Panc1 (cell line): ENCODE measurements around the gene ENOPH1. TPM values are rescaled to one million over a fixed set of nuclear protein-coding genes. Genes with fewer than 3 reads are reported as not detected.

Source experiments
- ATAC-seq: fragments of 200-7000 bp; cut with Tn5 transposase; 2 replicates; pipeline ENCODE4 v1.9.1; 2020; ENCODE audit warnings: mild to moderate bottlenecking, moderate library complexity
- BruUV-seq: library from RNA; stranded (reverse); fragments of 400-500 nt; replicated peaks from 2 replicates; lab custom pipeline; 2021; lab: Mats Ljungman, UMichigan
- CTCF ChIA-PET: fragments of 300-600 bp; sonication (Branson Sonifier 250); formaldehyde crosslinking; loops from one replicate; lab custom pipeline; 2022; ENCODE audit warnings: antibody characterized with exemption; lab: Charles Lee
- POLR2A ChIA-PET: fragments of 300-600 bp; sonication (Branson Sonifier 250); formaldehyde crosslinking; loops from one replicate; lab custom pipeline; 2022; ENCODE audit warnings: antibody characterized with exemption; lab: Charles Lee
- DNase-seq: peaks from one replicate; pipeline ENCODE4 v3.0.0-alpha.2; 2010; ENCODE audit warnings: low read depth, low spot score
- H3K27ac ChIP-seq: 2 replicates; pipeline ENCODE4 v1.5.1; 2011; ENCODE audit warnings: mild to moderate bottlenecking, low read length, inconsistent platforms
- H3K27me3 ChIP-seq: fragments of 200-500 bp; sonication (Bioruptor generic); 2 replicates; pipeline ENCODE4 v1.6.0; 2014; ENCODE audit warnings: low read length, inconsistent platforms; ENCODE audit not compliant: control insufficient read depth, insufficient read depth
- H3K36me3 ChIP-seq: fragments of 200-500 bp; sonication (Bioruptor generic); 2 replicates; pipeline ENCODE4 v1.5.1; 2014; ENCODE audit warnings: inconsistent platforms, mild to moderate bottlenecking, low read length, moderate library complexity; ENCODE audit not compliant: control insufficient read depth, insufficient read depth
- H3K4me1 ChIP-seq: 2 replicates; pipeline ENCODE4 v1.5.1; 2011; ENCODE audit warnings: inconsistent platforms, mild to moderate bottlenecking, low read length, moderate library complexity; ENCODE audit not compliant: control insufficient read depth, insufficient read depth
- H3K4me3 ChIP-seq, 2 experiments: 2 replicates each; pipeline ENCODE4 v1.5.1; 2011 to 2012; ENCODE audit warnings: low read depth in 2 of 2, low read length in 2 of 2, mild to moderate bottlenecking in 2 of 2, inconsistent platforms in 1 of 2, moderate library complexity in 1 of 2
- H3K9me3 ChIP-seq: fragments of 200-500 bp; sonication (Bioruptor generic); 2 replicates; pipeline ENCODE4 v1.5.1; 2014; ENCODE audit warnings: low read depth, mild to moderate bottlenecking, inconsistent platforms, low read length, moderate library complexity; ENCODE audit not compliant: control insufficient read depth, insufficient read depth
- CTCF ChIP-seq: fragments of 450-650 bp; IDR thresholded peaks from 2 replicates; pipeline ENCODE4 v1.5.1; 2017; ENCODE audit warnings: mild to moderate bottlenecking
- POLR2AphosphoS5 ChIP-seq: IDR thresholded peaks from 2 replicates; pipeline ENCODE4 v1.6.1; 2012; ENCODE audit warnings: mild to moderate bottlenecking, low read depth, low read length, moderate library complexity
- REST ChIP-seq, 2 experiments: IDR thresholded peaks; 2 replicates each; pipeline ENCODE4 v1.6.1; 2011 to 2012; ENCODE audit warnings: low read depth in 2 of 2, control low read depth in 1 of 2, low read length in 1 of 2, mild to moderate bottlenecking in 1 of 2, moderate library complexity in 1 of 2; ENCODE audit not compliant: insufficient read depth in 1 of 2
- SIN3A ChIP-seq: IDR thresholded peaks from 2 replicates; pipeline ENCODE4 v1.6.1; 2012; ENCODE audit warnings: low read depth, mild to moderate bottlenecking, low read length, moderate library complexity, borderline replicate concordance; ENCODE audit not compliant: insufficient read depth
- TCF7L2 ChIP-seq: IDR thresholded peaks from 2 replicates; pipeline ENCODE4 v1.6.1; 2011; ENCODE audit warnings: mild to moderate bottlenecking, low read depth, low read length, inconsistent platforms
- in situ Hi-C: cut with HindIII; loops from 2 replicates; pipeline ENCODE4 v1.10.0; 2016; ENCODE audit warnings: low sequenced_read_pairs, low pct_unique_long_range_greater_than_20kb
- intact Hi-C: fragments of 100-400 bp; cut with micrococcal nuclease; formaldehyde crosslinking; loops from one replicate; pipeline ENCODE4 v1.10.0; 2022; ENCODE audit not compliant: unreplicated experiment
- total RNA-seq: library from RNA; stranded (reverse); gene quantifications from one replicate; pipeline ENCODE4 v1.2.1, GENCODE V29; 2021; ENCODE audit not compliant: unreplicated experiment

Gene ENOPH1
- total RNA-seq, 1 experiment from 2014 or later, result 34.7 TPM

- TF ChIP-seq TCF7L2, result no peak
- TF ChIP-seq CTCF, result no peak
- no peaks in the 10 kb centered on the region for H3K9me3 ChIP-seq
- H3K4me3 ChIP-seq, result no peak overlapping the region
- no peaks in the 10 kb centered on the region for H3K4me1 ChIP-seq
- no TSS peak for BruUV-seq
- ATAC-seq (no peak), DNase-seq (no peak)
- in situ Hi-C loops (no loop called here), intact Hi-C loops (no loop called here)
- POLR2A ChIA-PET, result no interaction called here
- CTCF ChIA-PET, result no interaction called here
- no peaks in the 10 kb centered on the region for H3K27me3 ChIP-seq
- no peaks in the 10 kb centered on the region for H3K36me3 ChIP-seq
- H3K27ac ChIP-seq, result no peak overlapping the region
These were observed 63.5 kb downstream of the ENOPH1 start for GRCh38 chr4:82493721-82494425.

GRCh38 chr4:82495666-82496065, 65.3 kb downstream of the ENOPH1 start:
- TF ChIP-seq CTCF, result no peak
- TF ChIP-seq TCF7L2, result no peak
- TF ChIP-seq SIN3A, result no peak
- TF ChIP-seq POLR2AphosphoS5, result no peak
- no peak for TF ChIP-seq REST (IDR thresholded peaks at IDR 0.05; ENCODE audit: insufficient read depth in 1 of 2, low read depth in 2 of 2, low read length in 1 of 2)
- DNase-seq, result no peak
- Histone ChIP-seq H3K36me3 (no peaks in the 10 kb centered on the region), H3K27me3 (no peaks in the 10 kb centered on the region), H3K4me3 (no peak overlapping the region), H3K4me1 (no peaks in the 10 kb centered on the region), H3K27ac (no peak overlapping the region), H3K9me3 (no peaks in the 10 kb centered on the region)
- intact Hi-C loops, result no loop called here
- BruUV-seq, result no TSS peak
- POLR2A ChIA-PET, result no interaction called here
- CTCF ChIA-PET, result no interaction called here
- no peak for ATAC-seq
- in situ Hi-C loops, result no loop called here
